HG02623 (cell line): ENCODE results near the gene CAPN9.

ENCODE experiments used
- ATAC-seq: cut with Tn5 transposase; IDR thresholded peaks from one replicate; pipeline ENCODE4 v1.9.1; 2021; ENCODE audit warnings: moderate library complexity; ENCODE audit not compliant: unreplicated experiment

CAPN9 gene

GRCh38 chr1:230820568-230820967, 73.4 kb downstream of the CAPN9 start:
- no peak for ATAC-seq

GRCh38 chr1:230821346-230821745, 74.2 kb downstream of the CAPN9 start:
- no peak for ATAC-seq

DNA sequence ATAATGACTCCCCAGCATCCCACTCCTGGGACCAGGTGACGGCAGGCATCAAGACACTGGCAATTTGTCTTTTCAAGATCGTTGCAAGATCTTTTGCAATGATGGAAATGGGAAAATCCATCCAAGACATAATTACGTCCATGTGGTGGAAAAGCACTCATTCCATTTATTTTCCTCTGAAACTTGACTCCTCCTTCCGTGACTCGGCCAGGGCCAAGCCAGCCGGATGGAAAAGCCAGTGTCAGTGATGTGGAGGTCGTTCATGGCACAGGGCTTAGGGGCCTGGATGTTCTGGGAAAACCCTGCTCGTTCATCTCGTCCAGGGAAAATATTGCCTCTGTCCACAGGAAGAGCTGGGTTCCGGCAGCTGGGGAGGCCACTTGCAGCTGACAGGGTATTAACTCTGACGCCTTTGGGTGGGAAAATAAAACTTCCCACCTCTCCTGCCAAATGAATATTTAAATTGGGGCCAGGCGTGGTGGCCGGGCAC, 74.9 kb downstream of the CAPN9 start:
- ATAC-seq: no peak

- no peak for ATAC-seq
Observed at GRCh38 chr1:230823426-230823825, 76.2 kb downstream of the CAPN9 start.

- no peak for ATAC-seq
Observed at GRCh38 chr1:230823931-230824381, 76.8 kb downstream of the CAPN9 start.

DNA sequence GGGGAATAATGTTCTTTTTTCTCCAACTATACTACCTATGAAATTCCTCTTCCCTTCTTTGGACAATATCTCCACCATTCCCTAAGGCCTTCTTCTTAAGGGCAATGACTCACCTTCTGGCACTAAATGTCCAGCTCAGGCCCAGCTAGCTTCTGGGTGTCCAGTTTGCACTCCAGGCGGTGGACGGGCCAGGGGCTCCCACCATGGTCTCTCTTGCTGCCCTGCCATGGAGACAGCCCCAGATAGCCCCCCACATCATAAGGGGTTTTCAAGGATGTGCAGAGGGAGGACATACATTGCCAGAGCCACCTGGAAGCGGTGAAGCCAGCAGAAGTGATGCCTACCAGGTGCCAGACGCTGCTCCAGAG, 77.3 kb downstream of the CAPN9 start:
- no peak for ATAC-seq

- ATAC-seq: no peak
Observed at GRCh38 chr1:230824919-230825721, 77.9 kb downstream of the CAPN9 start.

DNA sequence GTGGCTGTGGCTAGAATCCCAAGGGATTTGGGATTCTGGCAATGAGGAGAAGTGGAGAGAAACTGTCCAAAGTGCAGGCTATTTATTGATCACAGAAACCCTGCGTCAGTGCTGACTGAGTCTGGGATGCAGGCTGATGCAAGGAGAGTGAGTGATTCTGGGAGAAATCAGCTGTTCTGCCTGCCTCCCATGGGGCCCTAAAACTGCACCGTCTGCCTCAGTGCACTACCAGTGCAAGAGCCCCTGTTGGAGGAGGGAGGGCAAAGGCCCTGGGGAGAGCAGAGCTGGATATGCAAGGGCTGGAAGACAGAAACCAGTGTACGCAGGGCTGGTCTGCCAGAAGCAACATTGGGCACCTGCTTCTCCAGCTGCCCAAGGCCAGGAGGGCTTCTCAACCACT, 78.6 kb downstream of the CAPN9 start:
- ATAC-seq: no peak

- no peak for ATAC-seq
Observed at GRCh38 chr1:230826166-230826875, 79.1 kb downstream of the CAPN9 start.

- no peak for ATAC-seq
Observed at GRCh38 chr1:230827081-230827681, 80.0 kb downstream of the CAPN9 start.

GRCh38 chr1:230827801-230828200, 80.6 kb downstream of the CAPN9 start:
- ATAC-seq: no peak

DNA sequence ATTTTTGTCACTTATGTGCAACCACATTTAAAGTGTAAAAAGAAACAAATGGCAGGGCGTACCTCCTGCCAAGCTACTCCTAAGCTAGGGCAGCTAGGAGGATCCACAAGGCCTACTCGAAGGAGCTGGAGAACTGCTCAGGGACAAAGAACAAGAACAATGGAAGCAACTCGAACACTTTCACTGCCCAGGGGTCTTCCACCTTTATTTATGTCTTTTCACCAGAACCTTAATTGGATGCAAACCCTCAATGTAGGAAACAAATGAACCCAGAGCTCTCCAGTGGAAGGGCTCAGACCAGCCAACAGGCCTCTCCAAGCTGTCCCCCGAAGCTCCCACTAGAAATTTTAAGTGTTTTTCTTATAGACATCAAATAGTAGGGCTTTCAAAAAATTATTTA, 81.2 kb downstream of the CAPN9 start:
- no peak for ATAC-seq

- ATAC-seq: no peak
Observed at GRCh38 chr1:230831771-230832170, 84.6 kb downstream of the CAPN9 start.

- no peak for ATAC-seq
Observed at GRCh38 chr1:230832476-230832875, 85.3 kb downstream of the CAPN9 start.

DNA sequence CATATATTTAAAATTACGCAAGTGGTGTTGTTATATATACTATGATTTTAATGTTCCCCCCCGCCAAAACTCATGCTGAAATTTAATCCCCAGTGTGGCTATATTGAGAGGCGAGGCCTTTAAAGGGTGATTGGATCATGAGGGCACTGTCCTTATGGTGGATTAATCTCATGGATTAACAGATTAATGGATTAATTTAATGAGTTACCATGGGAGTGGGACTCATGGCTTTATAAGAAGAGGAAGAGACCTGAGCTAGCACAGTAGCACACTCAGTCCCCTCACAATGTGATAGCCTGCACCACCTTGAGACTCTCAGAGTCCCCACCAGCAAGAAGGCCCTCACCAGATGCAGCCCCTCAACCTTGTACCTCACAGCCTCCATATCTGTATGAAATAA, 86.3 kb downstream of the CAPN9 start:
- no peak for ATAC-seq

DNA sequence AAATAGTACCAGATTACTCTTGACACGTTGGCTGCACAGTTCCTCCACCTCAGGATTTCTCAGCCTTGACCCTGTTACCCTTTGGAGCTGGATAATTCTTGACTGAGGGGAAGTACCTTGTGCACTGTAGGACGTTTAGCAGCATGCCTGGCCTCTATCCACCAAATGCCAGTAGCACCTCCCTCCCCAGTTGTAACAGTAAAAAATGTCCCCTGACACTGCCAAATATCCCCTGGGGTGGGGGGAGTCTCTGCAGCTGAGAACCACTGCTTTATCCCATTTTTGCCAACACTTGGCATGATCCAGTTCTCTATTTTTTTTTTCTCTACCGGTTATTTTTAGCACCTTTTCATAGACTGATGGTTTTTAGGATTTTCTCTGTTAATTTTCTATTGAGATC, 87.1 kb downstream of the CAPN9 start:
- ATAC-seq: no peak

GRCh38 chr1:230836347-230836746, 89.2 kb downstream of the CAPN9 start:
- ATAC-seq: no peak

DNA sequence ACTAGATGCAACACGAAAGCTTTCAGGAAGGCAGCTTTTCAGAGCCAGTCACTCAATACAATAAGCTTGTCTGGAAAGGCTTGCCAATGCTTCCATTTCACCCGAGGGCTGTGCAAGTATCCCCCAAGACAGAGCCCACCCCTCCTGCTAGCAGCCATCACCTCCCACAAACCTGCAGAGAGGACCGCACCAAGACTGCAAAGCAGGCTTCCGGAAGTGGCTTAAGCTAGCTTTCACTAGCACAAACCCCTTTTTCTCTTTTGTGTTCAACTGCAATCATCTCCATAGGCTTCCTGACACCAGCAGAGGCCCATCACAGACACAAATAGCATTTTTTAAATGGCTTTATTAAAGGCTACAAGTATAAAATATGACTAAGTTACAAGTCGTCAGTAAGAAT, 89.6 kb downstream of the CAPN9 start:
- ATAC-seq: no peak

DNA sequence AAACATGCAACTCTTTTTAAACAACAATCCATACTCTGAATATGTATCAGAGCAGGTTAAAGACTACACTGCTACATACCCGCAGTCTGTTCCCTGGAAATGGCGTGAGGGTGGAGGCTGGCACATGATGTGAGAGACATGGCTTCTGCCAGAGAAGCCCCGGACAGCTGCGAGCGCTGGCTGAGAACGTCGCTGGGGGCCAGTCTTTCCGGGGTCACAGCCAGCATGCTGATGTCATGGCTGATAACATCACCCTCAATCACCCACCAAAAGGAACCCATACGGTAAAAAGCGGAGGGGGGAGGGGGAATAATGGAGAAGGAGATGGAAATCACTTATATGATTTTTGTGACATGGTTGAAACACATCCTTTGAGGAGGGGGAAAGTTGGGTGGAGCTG, 92.0 kb downstream of the CAPN9 start:
- ATAC-seq: no peak

DNA sequence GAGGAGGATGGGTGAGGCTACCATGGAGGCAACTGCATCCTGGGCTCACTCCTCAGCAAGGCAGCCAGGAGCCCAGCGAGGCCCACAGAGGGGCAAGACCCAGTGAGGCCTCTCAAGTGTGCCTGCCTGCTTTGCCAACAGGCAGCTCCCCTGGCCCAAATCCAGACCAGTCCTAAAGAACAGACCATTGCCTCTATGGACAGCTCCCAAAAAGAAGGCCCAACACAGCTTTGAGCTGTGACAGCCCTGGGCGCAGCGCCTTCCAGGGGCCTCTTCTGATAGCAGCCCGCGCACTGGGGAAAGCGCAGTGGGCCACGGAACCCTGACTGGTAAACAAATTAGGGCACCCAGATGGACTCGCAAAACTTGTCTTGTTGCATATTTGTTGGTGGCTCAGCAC, 95.6 kb downstream of the CAPN9 start:
- no peak for ATAC-seq

DNA sequence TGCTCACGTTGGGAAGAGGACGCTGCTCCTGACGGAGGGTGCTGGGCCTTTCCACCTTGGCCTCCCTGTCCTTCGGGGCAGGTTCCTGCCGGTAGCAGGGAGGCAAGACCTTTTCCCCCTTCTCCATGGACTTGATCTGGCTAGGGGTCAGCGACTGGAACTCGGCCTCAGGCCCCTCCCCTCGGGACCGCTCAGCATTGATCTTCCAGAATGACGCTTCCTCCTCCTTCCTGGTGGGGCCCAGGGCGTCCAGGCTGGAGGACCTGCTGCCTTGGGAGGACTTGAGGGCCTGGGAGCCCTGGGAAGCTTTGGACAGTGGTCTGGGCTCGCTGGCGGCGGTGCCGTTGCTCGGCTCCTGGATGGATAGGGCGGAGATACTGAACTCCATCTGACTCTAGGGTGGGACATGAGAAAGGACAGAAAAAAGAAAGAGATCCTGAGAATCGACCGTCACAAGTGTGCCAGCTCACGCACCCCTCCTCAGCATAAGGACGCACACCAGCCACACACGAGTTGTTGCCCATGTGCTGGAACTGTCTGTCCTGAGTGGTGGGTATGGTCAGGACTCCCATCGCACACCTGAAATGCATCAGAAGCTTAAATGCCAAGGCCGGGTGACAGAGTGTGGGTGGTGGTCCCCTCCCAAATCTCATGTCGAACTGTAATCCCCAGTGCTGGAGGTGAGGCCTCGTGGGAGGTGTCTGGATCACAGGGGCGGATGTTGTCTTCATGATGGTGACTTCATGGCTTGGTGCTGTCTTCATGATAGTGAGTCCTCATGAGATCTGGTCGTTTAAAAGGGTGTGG, 96.5 kb downstream of the CAPN9 start:
- no peak for ATAC-seq
